Neutrophil (primary cell): Measurements from ENCODE around the gene PRSS2.

Experiments
- H3K27ac ChIP-seq: fragments of 200-600 bp; sonication (generic); 2 replicates; pipeline ENCODE4 v1.5.1; 2016; ENCODE audit warnings: mild to moderate bottlenecking, moderate library complexity
- H3K27me3 ChIP-seq: fragments of 200-600 bp; sonication (generic); 2 replicates; pipeline ENCODE4 v1.6.0; 2016; ENCODE audit warnings: mild to moderate bottlenecking
- H3K36me3 ChIP-seq: fragments of 200-600 bp; sonication (generic); 2 replicates; pipeline ENCODE4 v1.5.1; 2017
- H3K4me1 ChIP-seq, 2 experiments: fragments of 200-600 bp in 1 of 2; sonication (generic) in 1 of 2; 1 replicate in 1 of 2; 2 replicates in 1 of 2; pipeline versions ENCODE4 v1.5.1 to v1.6.1; 2013 to 2016; ENCODE audit warnings: low read depth in 1 of 2, low read length in 1 of 2, mild to moderate bottlenecking in 1 of 2, moderate library complexity in 1 of 2; ENCODE audit not compliant: control insufficient read depth in 1 of 2, insufficient read depth in 1 of 2
- H3K4me3 ChIP-seq, 2 experiments: fragments of 200-600 bp in 1 of 2; sonication (generic) in 1 of 2; 1 replicate in 1 of 2; 2 replicates in 1 of 2; pipeline ENCODE4 v1.5.1; 2013 to 2016; ENCODE audit warnings: low read depth in 1 of 2, low read length in 1 of 2, mild to moderate bottlenecking in 1 of 2, moderate library complexity in 1 of 2
- H3K9me3 ChIP-seq: fragments of 200-600 bp; sonication (generic); 2 replicates; pipeline ENCODE4 v1.5.1; 2016
- TF ChIP-seq, protein P1 (sequence below): fragments of 200-600 bp; sonication (generic); IDR thresholded peaks from 2 replicates; pipeline ENCODE4 v1.5.1; 2016; ENCODE audit warnings: antibody characterized with exemption

PRSS2 gene

DNA sequence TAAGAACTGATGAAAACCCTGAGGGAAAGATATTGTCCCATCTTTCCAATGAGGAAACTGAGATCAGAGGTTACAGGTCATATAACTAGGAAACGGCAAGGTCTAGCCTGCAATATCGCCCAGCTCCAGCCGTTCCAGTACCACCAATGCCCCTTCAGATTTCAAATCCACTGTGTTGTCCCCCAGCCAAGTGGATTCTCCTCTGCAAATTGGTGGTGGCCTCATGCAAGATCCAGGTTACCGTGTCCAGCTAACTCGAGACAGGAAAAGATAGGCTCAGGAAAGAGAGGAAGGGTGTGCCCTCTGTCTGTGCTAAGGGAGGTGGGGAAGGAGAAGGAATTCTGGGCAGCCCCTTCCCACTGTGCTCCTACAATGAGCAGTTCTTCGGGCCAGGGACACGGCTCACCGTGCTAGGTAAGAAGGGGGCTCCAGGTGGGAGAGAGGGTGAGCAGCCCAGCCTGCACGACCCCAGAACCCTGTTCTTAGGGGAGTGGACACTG, 25.3 kb downstream of the PRSS2 start:
- Histone ChIP-seq H3K9me3 (no peaks in the 10 kb centered on the region), H3K36me3 (no peaks in the 10 kb centered on the region), H3K4me1 (peaks cover 0 to 11% of the 10 kb centered on the region in 2 experiments), H3K4me3 (no peak overlapping the region), H3K27ac (no peak overlapping the region), H3K27me3 (peaks cover 79% of the 10 kb centered on the region)
- TF ChIP-seq, protein P1, sequence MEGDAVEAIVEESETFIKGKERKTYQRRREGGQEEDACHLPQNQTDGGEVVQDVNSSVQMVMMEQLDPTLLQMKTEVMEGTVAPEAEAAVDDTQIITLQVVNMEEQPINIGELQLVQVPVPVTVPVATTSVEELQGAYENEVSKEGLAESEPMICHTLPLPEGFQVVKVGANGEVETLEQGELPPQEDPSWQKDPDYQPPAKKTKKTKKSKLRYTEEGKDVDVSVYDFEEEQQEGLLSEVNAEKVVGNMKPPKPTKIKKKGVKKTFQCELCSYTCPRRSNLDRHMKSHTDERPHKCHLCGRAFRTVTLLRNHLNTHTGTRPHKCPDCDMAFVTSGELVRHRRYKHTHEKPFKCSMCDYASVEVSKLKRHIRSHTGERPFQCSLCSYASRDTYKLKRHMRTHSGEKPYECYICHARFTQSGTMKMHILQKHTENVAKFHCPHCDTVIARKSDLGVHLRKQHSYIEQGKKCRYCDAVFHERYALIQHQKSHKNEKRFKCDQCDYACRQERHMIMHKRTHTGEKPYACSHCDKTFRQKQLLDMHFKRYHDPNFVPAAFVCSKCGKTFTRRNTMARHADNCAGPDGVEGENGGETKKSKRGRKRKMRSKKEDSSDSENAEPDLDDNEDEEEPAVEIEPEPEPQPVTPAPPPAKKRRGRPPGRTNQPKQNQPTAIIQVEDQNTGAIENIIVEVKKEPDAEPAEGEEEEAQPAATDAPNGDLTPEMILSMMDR = no peak

DNA sequence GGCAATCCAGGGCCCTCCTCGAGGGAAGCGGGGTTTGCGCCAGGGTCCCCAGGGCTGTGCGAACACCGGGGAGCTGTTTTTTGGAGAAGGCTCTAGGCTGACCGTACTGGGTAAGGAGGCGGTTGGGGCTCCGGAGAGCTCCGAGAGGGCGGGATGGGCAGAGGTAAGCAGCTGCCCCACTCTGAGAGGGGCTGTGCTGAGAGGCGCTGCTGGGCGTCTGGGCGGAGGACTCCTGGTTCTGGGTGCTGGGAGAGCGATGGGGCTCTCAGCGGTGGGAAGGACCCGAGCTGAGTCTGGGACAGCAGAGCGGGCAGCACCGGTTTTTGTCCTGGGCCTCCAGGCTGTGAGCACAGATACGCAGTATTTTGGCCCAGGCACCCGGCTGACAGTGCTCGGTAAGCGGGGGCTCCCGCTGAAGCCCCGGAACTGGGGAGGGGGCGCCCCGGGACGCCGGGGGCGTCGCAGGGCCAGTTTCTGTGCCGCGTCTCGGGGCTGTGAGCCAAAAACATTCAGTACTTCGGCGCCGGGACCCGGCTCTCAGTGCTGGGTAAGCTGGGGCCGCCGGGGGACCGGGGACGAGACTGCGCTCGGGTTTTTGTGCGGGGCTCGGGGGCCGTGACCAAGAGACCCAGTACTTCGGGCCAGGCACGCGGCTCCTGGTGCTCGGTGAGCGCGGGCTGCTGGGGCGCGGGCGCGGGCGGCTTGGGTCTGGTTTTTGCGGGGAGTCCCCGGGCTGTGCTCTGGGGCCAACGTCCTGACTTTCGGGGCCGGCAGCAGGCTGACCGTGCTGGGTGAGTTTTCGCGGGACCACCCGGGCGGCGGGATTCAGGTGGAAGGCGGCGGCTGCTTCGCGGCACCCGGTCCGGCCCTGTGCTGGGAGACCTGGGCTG, 26.0 kb downstream of the PRSS2 start:
- Histone ChIP-seq H3K36me3 (no peaks in the 10 kb centered on the region), H3K4me1 (peaks cover 0 to 11% of the 10 kb centered on the region in 2 experiments)

DNA sequence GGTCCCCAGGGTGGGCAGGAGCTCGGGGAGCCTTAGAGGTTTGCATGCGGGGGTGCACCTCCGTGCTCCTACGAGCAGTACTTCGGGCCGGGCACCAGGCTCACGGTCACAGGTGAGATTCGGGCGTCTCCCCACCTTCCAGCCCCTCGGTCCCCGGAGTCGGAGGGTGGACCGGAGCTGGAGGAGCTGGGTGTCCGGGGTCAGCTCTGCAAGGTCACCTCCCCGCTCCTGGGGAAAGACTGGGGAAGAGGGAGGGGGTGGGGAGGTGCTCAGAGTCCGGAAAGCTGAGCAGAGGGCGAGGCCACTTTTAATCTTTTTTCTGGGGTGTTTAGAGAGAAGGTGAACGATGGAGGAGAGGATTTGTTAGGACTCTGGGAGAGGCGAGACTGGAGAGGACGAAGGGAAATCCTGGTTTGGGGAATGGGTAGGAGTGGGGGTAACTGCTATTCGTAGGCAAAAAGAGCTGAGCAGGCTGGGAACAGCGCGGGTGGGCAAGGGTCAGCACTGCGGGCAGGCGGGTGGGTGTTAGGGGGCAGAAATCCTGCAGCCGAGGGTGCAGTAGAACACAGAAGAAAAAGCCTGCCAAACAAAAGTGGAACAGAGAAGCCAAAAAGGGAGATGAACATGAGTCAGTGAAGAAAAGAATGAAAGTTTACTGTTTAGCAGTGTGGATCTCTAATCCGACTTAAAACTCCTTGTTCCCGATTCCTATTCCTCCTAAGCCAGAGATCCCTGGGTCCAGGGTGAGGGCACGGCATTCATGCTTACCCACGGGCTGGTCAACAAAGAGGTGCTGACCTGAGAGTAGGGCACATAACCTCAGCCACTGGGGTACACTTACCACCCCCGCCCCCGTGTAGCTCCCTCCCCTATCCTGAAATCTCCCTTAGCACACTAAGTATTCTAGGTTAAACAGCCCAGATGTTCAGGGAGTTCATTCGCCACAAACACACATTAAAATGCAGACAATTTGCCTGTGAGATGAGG, 26.9 kb downstream of the PRSS2 start:
- H3K4me1 ChIP-seq = peaks cover 0 to 11% of the 10 kb centered on the region in 2 experiments
- peaks cover 79% of the 10 kb centered on the region for H3K27me3 ChIP-seq
- H3K27ac ChIP-seq = no peak overlapping the region
- no peaks in the 10 kb centered on the region for H3K36me3 ChIP-seq
- H3K9me3 ChIP-seq = no peaks in the 10 kb centered on the region
- TF ChIP-seq, protein P1 = no peak
- H3K4me3 ChIP-seq = no peak overlapping the region

More for the DNA sequence above, 26.0 kb downstream of the PRSS2 start:
- TF ChIP-seq, protein P1 = no peak
- no peak overlapping the region for H3K27ac ChIP-seq
- no peaks in the 10 kb centered on the region for H3K9me3 ChIP-seq
- no peak overlapping the region for H3K4me3 ChIP-seq
- peaks cover 79% of the 10 kb centered on the region for H3K27me3 ChIP-seq

DNA sequence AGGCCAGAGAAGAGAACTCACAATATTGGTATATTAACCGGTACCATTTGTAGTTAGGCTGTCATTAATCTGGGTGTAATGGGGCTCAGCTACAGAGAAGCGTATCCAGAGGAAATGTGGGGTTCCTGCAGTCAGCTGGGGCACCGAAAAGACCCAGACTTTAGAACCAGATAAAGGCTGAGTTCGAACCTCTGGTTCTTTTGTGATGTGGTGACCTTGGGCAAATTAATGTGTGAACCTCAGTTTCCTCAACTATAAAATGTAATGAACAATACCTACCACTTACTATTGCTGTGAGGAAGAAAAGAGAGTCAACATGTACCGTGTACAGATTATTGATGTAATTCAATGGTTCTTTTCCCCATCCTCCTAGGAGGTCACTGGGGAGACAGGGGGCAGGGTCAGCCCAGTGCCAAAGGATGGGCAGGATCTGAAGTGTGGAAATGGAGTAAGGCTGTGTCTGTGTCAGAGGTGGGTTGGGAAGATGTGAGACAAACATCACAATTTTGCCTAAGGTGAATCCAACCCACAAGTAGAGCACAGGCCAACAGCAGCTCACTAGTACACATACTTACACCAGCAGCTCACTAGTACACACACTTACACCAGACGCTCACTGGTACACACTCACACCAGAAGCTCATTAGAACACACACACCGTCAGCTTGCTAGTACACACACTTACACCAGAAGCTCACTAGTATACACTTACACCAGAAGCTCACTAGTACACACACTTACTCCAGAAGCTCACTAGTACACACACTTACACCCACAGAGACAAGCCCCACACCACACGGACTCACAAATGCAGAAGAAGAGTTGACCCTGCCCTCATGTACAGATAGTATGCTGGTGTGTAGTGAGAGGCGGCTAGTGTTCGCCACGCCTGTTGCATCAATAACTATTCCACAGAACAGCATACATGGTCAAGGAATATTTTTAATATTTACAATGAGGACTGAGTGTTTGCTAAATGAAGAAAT, 28.0 kb downstream of the PRSS2 start:
- H3K36me3 ChIP-seq = no peaks in the 10 kb centered on the region
- no peaks in the 10 kb centered on the region for H3K9me3 ChIP-seq
- no peak overlapping the region for H3K4me3 ChIP-seq
- peaks cover 0 to 11% of the 10 kb centered on the region in 2 experiments for H3K4me1 ChIP-seq
- TF ChIP-seq, protein P1 = no peak
- no peak overlapping the region for H3K27ac ChIP-seq
- peaks cover 72% of the 10 kb centered on the region for H3K27me3 ChIP-seq
